Measurements from ENCODE around the gene LRG1.

Gene LRG1

GRCh38 chr19:4500841-4501591, 38.8 kb downstream of the LRG1 start:
- Histone ChIP-seq H3K79me1 (ENCODE audit: low read length) (no peaks in the 10 kb centered on the region), H3K9ac (ENCODE audit: low read length) (no peak overlapping the region), H3K27me3 (ENCODE audit: insufficient read depth, low read length, poor library complexity) (no peaks in the 10 kb centered on the region), H3K18ac (ENCODE audit: low read length) (no peak overlapping the region), H2BK5ac (ENCODE audit: low read length) (no peak overlapping the region), H3K27ac (ENCODE audit: low read depth, low read length) (no peak overlapping the region), H3K4ac (ENCODE audit: low read depth, low read length) (no peak overlapping the region), H3K56ac (ENCODE audit: low read length) (no peak overlapping the region), H2BK15ac (replicated peaks; ENCODE audit: low read depth) (no peak overlapping the region), H4K8ac (ENCODE audit: low read depth, low read length) (no peak overlapping the region), H3K4me2 (ENCODE audit: low read length) (no peak overlapping the region), H4K5ac (ENCODE audit: low read length) (no peak overlapping the region), H3K4me3 (ENCODE audit: low read length) (no peak overlapping the region), H2AK5ac (ENCODE audit: low read length) (no peak overlapping the region), H3K23ac (ENCODE audit: low read length) (no peak overlapping the region), H3K4me1 (ENCODE audit: control insufficient read depth, low read depth, low read length) (no peaks in the 10 kb centered on the region), H2BK120ac (ENCODE audit: low read depth, low read length) (no peak overlapping the region), H3K36me3 (ENCODE audit: control insufficient read depth, insufficient read depth, low read length) (peaks cover 11% of the 10 kb centered on the region), H3K79me2 (ENCODE audit: control insufficient read depth, insufficient read depth, low read length) (no peaks in the 10 kb centered on the region)
- no CpG with 5 or more reads among the region's 29 CpGs for WGBS (ENCODE audit: extremely low coverage, insufficient coverage, low lambda C conversion rate)
- no peak for DNase-seq

GRCh38 chr19:4499855-4500254, 40.0 kb downstream of the LRG1 start:
- H2BK120ac ChIP-seq (ENCODE audit: low read depth, low read length), result no peak overlapping the region
- peaks cover 9% of the 10 kb centered on the region for H3K36me3 ChIP-seq (ENCODE audit: control insufficient read depth, insufficient read depth, low read length)
- no CpG with 5 or more reads among the region's 15 CpGs for WGBS (ENCODE audit: extremely low coverage, insufficient coverage, low lambda C conversion rate)

GRCh38 chr19:4499318-4499717, 40.5 kb downstream of the LRG1 start:
- Histone ChIP-seq H3K36me3 (ENCODE audit: control insufficient read depth, insufficient read depth, low read length) (peaks cover 9% of the 10 kb centered on the region), H2BK5ac (ENCODE audit: low read length) (no peak overlapping the region), H3K23ac (ENCODE audit: low read length) (no peak overlapping the region), H4K5ac (ENCODE audit: low read length) (no peak overlapping the region), H2BK120ac (ENCODE audit: low read depth, low read length) (no peak overlapping the region), H3K27ac (ENCODE audit: low read depth, low read length) (no peak overlapping the region), H3K9ac (ENCODE audit: low read length) (no peak overlapping the region), H2AK5ac (ENCODE audit: low read length) (no peak overlapping the region), H4K8ac (ENCODE audit: low read depth, low read length) (no peak overlapping the region), H3K4ac (ENCODE audit: low read depth, low read length) (no peak overlapping the region), H3K18ac (ENCODE audit: low read length) (no peak overlapping the region), H3K56ac (ENCODE audit: low read length) (no peak overlapping the region), H2BK15ac (replicated peaks; ENCODE audit: low read depth) (no peak overlapping the region), H3K79me2 (ENCODE audit: control insufficient read depth, insufficient read depth, low read length) (no peaks in the 10 kb centered on the region), H3K4me3 (ENCODE audit: low read length) (no peak overlapping the region), H3K27me3 (ENCODE audit: insufficient read depth, low read length, poor library complexity) (no peaks in the 10 kb centered on the region), H3K79me1 (ENCODE audit: low read length) (no peaks in the 10 kb centered on the region), H3K4me2 (ENCODE audit: low read length) (no peak overlapping the region), H3K4me1 (ENCODE audit: control insufficient read depth, low read depth, low read length) (no peaks in the 10 kb centered on the region)
- WGBS (ENCODE audit: extremely low coverage, insufficient coverage, low lambda C conversion rate), result no CpG with 5 or more reads among the region's 23 CpGs
- DNase-seq, result no peak

More at GRCh38 chr19:4499855-4500254, 40.0 kb downstream of the LRG1 start:
- Histone ChIP-seq H4K8ac (ENCODE audit: low read depth, low read length) (no peak overlapping the region), H3K79me1 (ENCODE audit: low read length) (no peaks in the 10 kb centered on the region), H3K18ac (ENCODE audit: low read length) (no peak overlapping the region), H2AK5ac (ENCODE audit: low read length) (no peak overlapping the region), H3K27me3 (ENCODE audit: insufficient read depth, low read length, poor library complexity) (no peaks in the 10 kb centered on the region), H3K4me3 (ENCODE audit: low read length) (no peak overlapping the region), H3K4ac (ENCODE audit: low read depth, low read length) (no peak overlapping the region), H3K79me2 (ENCODE audit: control insufficient read depth, insufficient read depth, low read length) (no peaks in the 10 kb centered on the region), H2BK15ac (replicated peaks; ENCODE audit: low read depth) (no peak overlapping the region), H3K4me2 (ENCODE audit: low read length) (no peak overlapping the region), H4K5ac (ENCODE audit: low read length) (no peak overlapping the region), H3K4me1 (ENCODE audit: control insufficient read depth, low read depth, low read length) (no peaks in the 10 kb centered on the region), H3K56ac (ENCODE audit: low read length) (no peak overlapping the region), H3K27ac (ENCODE audit: low read depth, low read length) (no peak overlapping the region), H3K9ac (ENCODE audit: low read length) (no peak overlapping the region), H3K23ac (ENCODE audit: low read length) (no peak overlapping the region), H2BK5ac (ENCODE audit: low read length) (no peak overlapping the region)
- no peak for DNase-seq

- WGBS (ENCODE audit: extremely low coverage, insufficient coverage, low lambda C conversion rate), result no CpG with 5 or more reads among the region's 12 CpGs
- Histone ChIP-seq H3K36me3 (ENCODE audit: control insufficient read depth, insufficient read depth, low read length) (peaks cover 11% of the 10 kb centered on the region), H3K27ac (ENCODE audit: low read depth, low read length) (no peak overlapping the region), H3K79me2 (ENCODE audit: control insufficient read depth, insufficient read depth, low read length) (no peaks in the 10 kb centered on the region), H3K79me1 (ENCODE audit: low read length) (no peaks in the 10 kb centered on the region), H4K8ac (ENCODE audit: low read depth, low read length) (no peak overlapping the region), H3K4me2 (ENCODE audit: low read length) (no peak overlapping the region), H3K9ac (ENCODE audit: low read length) (no peak overlapping the region), H2BK15ac (replicated peaks; ENCODE audit: low read depth) (no peak overlapping the region), H2AK5ac (ENCODE audit: low read length) (no peak overlapping the region), H3K23ac (ENCODE audit: low read length) (no peak overlapping the region), H2BK120ac (ENCODE audit: low read depth, low read length) (no peak overlapping the region), H3K27me3 (ENCODE audit: insufficient read depth, low read length, poor library complexity) (no peaks in the 10 kb centered on the region), H2BK5ac (ENCODE audit: low read length) (no peak overlapping the region), H3K4me1 (ENCODE audit: control insufficient read depth, low read depth, low read length) (no peaks in the 10 kb centered on the region), H3K18ac (ENCODE audit: low read length) (no peak overlapping the region), H4K5ac (ENCODE audit: low read length) (no peak overlapping the region), H3K56ac (ENCODE audit: low read length) (no peak overlapping the region), H3K4me3 (ENCODE audit: low read length) (no peak overlapping the region), H3K4ac (ENCODE audit: low read depth, low read length) (no peak overlapping the region)
- DNase-seq, result no peak
These were observed 41.1 kb downstream of the LRG1 start for GRCh38 chr19:4498694-4499093.

- Histone ChIP-seq H3K4me1 (ENCODE audit: control insufficient read depth, low read depth, low read length) (no peaks in the 10 kb centered on the region), H3K79me2 (ENCODE audit: control insufficient read depth, insufficient read depth, low read length) (no peaks in the 10 kb centered on the region), H2BK15ac (replicated peaks; ENCODE audit: low read depth) (no peak overlapping the region), H3K18ac (ENCODE audit: low read length) (no peak overlapping the region), H4K8ac (ENCODE audit: low read depth, low read length) (no peak overlapping the region), H3K4me3 (ENCODE audit: low read length) (no peak overlapping the region), H3K4me2 (ENCODE audit: low read length) (no peak overlapping the region), H3K23ac (ENCODE audit: low read length) (no peak overlapping the region), H3K27ac (ENCODE audit: low read depth, low read length) (no peak overlapping the region), H3K56ac (ENCODE audit: low read length) (no peak overlapping the region), H3K79me1 (ENCODE audit: low read length) (no peaks in the 10 kb centered on the region), H2AK5ac (ENCODE audit: low read length) (no peak overlapping the region), H4K5ac (ENCODE audit: low read length) (no peak overlapping the region), H3K27me3 (ENCODE audit: insufficient read depth, low read length, poor library complexity) (no peaks in the 10 kb centered on the region), H3K9ac (ENCODE audit: low read length) (no peak overlapping the region), H2BK5ac (ENCODE audit: low read length) (no peak overlapping the region), H2BK120ac (ENCODE audit: low read depth, low read length) (no peak overlapping the region), H3K4ac (ENCODE audit: low read depth, low read length) (no peak overlapping the region), H3K36me3 (ENCODE audit: control insufficient read depth, insufficient read depth, low read length) (peaks cover 12% of the 10 kb centered on the region)
- WGBS (ENCODE audit: extremely low coverage, insufficient coverage, low lambda C conversion rate), result no CpG with 5 or more reads among the region's 25 CpGs
- DNase-seq, result no peak
These were observed 42.0 kb downstream of the LRG1 start for GRCh38 chr19:4497770-4498389.
